Renal cortex interstitium (tissue), 15 donors: ENCODE data around the gene OR9A4. TPM values are rescaled to one million over a fixed set of nuclear protein-coding genes. Genes with fewer than 3 reads are reported as not detected.
"Not testable (repeated sequence)": the region's sequence is repeated elsewhere in the genome, so short reads cannot be mapped to it uniquely, and the experiment has no call there.

Experiments
- DNase-seq, 11 donors: peaks; one replicate each; pipeline ENCODE4 v3.0.0-alpha.2; 2013; ENCODE audit warnings: low read depth in 9 of 11, low spot score in 4 of 11; ENCODE audit errors: extremely low read depth in 1 of 11
- long read RNA-seq, 16 experiments: transcript quantifications; one replicate each; lab custom pipeline, GENCODE V29; 2026
- polyA plus RNA-seq, 3 donors: library from polyadenylated mRNA; unstranded; fragments of 120-200 nt; gene quantifications; one replicate each; pipeline ENCODE4 v1.2.1, GENCODE V29; 2013; ENCODE audit not compliant: insufficient read length in 3 of 3

Gene OR9A4, protein sequence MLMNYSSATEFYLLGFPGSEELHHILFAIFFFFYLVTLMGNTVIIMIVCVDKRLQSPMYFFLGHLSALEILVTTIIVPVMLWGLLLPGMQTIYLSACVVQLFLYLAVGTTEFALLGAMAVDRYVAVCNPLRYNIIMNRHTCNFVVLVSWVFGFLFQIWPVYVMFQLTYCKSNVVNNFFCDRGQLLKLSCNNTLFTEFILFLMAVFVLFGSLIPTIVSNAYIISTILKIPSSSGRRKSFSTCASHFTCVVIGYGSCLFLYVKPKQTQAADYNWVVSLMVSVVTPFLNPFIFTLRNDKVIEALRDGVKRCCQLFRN
- under 1 TPM in 1 of 3 donors, not detected in 2; 0.09 TPM for polyA plus RNA-seq
- long read RNA-seq, donor 1: 0 reads
- long read RNA-seq, donor 2: 0 reads
- long read RNA-seq, donor 3: 0 reads
- long read RNA-seq, donor 4: 0 reads
- long read RNA-seq, donor 5: 0 reads
- long read RNA-seq, donor 6: 0 reads
- long read RNA-seq, donor 7: 0 reads
- long read RNA-seq, donor 8: 0 reads
- long read RNA-seq, donor 9: 0 reads
- long read RNA-seq, donor 10: 0 reads
- long read RNA-seq, donor 11: 0 reads
- long read RNA-seq, donor 12: 0 reads
- long read RNA-seq, donor 13: 0 reads
- long read RNA-seq, donor 14: 0 reads
- long read RNA-seq, donor 15: 0 reads
- long read RNA-seq, donor 16: 0 reads

DNA sequence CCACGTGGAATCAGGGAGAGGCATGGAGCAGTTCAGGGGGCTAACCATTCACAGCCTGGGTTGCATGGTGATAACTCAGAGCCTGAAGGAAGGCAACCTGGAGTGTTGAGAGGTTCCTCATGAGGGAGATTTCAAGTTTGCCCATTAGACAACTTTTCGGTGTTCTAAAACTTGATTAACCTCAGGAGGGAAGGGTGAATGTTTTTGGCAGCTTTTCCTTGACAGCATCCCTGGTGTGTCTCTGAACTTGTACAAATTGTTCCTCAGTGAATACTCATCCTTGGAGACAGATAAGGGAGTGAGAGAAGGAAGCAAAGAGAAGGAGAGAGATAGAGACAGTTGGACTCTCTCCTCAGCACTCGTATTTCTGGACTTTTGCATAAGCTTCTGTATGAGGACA, at the start of gene OR9A4:
OR9A4 (plus strand) TSS at position 301 of the 400 bp plus-strand sequence. CDS start 2,477 bp downstream, outside the sequence.
- DNase-seq: no peak

DNA sequence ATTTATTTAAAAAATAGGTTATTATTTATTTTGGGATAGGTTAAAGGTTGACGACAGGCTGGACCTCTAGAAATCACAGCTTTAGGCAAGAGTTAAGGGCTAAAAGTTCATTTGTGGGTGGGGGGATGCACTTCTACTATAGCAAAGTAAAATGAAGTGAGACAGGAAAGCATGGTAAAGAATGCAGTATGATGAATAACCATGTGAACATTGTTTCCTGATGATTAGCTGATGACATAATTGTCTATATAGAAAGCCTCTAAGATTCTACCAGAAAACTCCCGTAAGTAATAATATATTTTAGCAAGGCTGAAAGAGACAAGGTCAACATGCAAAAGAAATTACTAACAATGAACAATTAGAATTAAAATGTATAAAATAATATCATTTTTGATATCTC, 49.2 kb upstream of the OR9A4 start:
- no peak for DNase-seq

DNA sequence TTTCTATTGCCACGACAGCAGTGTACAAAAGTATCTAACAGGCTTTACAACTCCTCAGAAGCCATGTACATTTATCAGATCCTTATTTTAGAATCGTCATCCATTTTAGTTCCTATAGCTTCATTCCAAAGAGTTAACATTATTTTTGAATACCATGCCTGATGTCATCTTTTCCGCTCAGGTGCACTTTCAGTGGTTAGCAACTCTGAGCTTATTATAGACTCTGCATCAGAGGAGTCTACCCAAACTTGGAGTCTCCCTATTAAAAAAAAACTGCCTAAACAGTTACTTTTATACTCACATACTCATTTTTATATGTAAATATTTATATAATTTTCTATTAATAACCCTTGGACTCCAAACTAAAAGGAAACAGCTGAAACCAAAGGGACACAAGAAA, 43.3 kb upstream of the OR9A4 start:
- DNase-seq: no peak

DNA sequence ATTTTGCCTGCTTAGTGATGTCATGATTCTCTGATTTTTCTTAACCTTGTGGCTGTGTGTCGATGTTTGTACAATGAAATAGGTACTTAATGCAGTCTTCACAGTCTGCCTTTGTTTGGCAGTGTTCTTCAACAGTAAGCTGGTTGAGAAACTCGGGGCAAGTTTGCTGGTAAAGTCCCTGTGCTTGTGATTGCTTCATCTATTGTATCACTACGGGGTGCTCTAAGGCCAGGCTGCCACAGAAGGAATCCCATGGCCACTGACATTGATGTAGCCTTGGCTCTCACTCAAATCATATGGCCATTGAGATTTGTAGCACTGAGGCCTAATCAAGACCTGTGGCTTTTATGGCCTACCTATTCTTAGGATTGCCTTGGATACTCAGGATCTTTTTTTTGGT, 41.4 kb upstream of the OR9A4 start:
- no peak for DNase-seq

DNA sequence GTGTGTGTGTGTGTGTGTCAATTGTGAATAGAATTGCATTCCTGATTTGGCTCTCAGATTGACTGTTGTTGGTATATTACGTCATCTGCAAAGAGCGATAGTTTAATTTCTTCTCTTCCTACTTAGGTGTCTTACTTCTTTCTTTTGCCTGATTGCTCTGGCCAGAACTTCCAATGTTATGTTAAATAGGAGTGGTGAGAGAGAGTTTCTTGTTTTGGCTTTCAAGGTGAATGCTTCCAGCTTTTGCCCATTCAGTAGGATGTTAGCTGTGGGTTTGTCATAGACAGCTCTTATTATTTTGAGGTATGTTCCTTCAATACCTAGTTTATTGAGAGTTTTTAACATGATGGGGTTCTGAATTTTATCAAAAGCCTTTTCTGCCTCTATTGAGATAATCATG, 40.7 kb upstream of the OR9A4 start:
- no peak for DNase-seq

DNA sequence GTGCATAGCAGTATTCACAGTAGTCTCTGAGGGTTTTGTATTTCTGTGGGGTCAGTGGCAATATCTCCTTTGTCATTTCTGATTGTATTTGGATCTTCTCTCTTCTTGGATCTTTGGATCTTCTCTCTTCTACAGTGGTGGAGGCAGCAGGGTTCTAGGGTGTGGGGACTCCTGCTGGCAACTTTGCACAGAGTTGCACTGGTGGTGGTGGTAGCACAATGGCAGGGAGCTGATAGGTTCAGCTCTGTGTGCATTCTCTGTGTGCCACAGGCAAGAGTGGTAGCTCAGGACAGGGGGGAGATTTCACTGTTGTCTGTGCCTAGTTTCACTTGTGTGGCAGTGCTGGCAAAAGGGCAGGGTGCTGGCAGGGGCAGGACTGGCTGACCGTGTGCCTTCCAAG, 39.8 kb upstream of the OR9A4 start:
- no peak for DNase-seq

DNA sequence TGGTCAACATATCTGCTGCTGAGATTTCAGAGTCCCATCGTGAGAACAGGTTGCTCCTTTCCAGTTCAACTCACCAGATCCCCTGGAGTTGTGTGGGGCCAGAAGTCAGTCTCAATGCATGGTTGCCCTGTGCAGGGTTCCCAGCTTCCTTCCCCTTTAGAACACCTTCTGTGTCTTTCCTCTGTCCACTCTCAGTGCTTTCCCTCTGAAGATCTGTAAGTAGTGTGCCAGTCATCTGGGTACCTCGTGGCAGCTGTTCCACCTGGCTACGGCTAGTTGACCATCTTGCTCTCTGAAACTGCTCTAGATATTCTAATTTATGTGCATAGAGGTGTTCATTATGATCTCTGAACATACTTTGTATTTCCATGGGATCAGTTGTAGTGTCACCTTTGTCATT, 38.8 kb upstream of the OR9A4 start:
- DNase-seq: no peak

DNA sequence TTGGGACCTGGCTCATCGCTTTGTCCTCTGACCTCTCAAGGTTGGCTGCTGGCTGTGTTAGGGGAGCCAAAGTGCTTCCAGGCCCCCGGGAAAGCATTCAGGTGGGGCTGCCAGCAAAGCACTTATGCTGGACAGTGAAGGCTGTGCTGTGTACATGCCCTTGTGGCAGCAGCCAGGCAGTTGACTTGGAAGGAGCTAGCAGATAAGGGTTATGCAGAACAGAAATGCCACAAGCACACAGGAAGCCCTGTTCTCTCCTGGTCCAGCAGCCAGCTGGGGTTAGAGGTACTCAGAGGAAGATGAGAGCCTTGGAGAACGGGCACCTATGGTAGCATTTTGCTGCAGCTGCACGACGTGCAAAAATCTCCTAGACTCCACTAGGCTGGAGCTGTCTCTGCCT, 35.2 kb upstream of the OR9A4 start:
- no peak for DNase-seq

DNA sequence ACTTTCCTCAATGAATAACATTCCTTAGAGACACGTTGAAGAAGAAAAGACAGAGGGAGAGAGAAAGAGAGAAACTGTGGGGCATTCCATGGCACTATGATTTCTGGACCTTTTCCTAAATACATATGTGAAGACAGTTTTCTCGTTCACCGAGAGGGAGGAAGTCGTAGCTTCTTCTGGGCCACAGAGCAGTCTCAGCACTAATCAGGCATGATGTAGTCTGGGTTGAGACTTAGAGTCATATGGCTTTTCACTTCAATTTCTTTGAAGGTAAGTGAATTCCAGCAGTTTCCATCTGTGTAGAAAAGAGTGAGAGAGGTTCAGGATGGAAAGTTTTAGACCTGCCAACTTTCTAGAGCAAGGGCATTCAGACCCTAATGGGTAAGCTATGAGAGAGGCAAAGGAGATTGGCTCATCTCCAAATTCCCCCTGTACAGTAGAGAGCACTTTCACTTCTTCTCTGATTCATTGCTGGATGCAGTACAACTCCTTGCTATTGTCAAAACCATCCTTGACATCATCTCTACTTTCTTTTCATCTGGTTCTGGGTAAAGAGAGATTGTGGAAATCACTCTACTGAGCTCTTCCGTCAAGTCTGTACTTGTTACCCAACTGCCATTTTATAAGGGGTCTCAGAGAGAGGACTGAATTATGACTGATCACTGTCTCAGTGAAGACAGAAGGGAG, 31.5 kb upstream of the OR9A4 start:
- no peak for DNase-seq

DNA sequence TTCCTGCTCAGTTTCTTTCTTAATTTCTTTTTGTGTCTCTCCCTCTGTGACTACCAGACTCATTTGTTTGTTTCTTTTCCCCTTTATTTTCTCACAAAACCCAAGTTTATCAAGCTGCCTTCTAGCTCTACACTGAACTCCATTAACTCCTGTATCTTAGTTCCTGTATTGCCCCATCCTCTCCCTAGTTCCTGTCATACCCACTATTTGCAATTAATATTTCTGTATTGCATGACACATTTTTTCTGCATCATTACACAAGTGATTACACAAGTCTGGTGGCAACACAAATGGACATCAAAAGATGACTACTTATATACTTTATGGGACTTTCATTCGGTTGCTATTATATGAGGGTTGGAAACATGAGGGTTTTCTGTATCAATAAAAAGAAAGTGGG, 26.9 kb upstream of the OR9A4 start:
- DNase-seq: no peak

DNA sequence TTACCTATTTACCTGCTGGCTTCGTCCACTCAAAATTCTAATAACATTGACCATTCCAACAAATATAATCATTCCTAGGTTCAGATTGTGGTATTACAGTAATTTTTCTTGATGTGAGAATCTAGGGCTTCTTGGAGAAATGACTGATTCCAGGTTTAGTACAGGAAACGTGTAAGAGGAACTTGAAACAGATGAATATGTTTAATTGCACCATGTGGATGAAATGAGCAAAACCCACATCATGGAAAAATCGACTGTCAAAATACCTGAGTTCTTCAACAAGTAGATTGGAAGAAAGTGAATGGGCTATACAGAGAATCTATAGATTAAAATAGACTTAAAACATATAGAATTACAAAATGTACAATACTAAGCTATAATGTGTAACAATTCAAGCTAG, 24.9 kb upstream of the OR9A4 start:
- no peak for DNase-seq

DNA sequence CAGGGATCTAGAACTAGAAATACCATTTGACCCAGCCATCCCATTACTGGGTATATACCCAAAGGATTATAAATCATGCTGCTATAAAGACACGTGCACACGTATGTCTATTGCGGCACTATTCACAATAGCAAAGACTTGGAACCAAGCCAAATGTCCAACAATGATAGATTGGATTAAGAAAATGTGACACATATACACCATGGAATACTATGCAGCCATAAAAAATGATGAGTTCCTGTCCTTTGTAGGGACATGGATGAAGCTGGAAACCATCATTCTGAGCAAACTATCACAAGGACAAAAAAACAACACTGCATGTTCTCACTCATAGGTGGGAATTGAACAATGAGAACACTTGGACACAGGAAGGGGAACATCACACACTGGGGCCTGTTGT, 16.8 kb upstream of the OR9A4 start:
- DNase-seq: not testable (repeated sequence)

DNA sequence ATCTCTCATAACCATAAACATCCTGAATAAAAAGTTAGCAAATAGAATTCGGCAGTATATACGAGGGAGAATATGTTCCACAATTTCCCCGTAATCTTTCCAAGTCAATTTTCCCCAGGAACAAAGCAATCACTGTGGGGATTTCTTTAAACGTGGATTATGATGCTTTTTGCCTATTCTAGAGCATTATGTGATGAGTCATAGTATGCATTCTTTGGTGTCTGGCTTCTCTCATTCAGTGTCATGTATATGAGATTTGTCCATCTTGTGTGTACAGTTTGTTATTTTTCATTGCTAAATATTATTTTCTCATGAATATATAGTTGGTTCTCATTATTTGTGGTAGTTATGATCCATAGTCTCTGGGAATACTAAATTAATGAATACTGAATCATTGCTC, 9.9 kb upstream of the OR9A4 start:
- DNase-seq: no peak

DNA sequence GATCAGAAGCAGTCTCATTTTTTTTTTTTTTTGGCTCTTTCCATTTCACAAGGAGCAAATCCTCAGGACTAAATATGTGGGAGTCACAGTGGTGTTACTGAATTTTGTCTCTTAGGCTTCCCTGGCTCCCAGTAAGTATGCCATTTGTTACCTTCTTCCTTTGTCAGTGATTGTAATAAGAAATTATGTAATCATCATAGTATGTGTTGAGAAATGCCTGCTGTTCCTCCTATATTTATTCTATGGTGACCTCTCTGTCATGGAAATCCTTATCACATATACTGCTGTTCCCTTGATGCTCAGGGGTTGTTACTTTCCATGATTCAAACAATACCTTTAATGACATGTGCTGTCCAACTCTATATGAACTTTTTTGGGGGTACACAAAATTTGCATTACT, 4.8 kb upstream of the OR9A4 start:
- DNase-seq: no peak

DNA sequence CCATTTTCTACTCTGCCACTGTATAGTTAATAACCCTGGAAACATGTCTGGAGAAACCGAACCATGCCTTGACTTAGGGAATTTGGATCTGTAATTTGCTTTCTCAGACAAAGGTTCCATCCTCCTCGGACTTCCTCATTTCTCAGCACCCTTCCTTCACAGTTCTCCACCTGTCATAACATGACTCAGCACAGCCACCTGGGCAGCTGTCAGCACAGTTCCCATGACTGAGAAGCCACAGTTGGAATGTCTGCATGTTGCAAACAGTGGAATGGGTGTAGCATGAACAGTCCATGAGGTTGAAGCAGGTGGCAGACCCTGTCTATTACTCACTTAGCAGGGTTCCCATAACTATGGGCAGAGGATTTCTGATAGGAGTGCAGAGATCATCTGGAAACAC, 634 bp upstream of the OR9A4 start:
- DNase-seq: no peak

DNA sequence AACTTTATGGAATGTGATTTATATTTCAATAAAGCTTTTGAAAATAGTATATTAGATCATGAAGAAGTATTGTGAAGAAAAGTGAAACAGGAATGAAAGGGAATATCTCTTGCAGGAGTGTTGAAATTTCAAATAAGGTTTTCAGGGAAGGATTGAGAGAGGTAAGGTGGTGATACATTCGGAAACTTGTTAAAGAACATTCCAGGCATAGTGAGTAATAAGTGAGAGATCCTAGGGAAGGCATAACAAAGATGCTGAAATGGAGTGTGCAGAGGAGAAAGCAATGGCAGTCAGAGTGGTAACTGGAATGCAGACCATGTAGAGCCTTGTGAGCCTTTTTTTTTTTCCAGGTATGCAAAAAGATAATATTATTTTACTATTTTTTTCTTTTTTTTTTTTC, 4.1 kb downstream of the OR9A4 start:
- DNase-seq: no peak

DNA sequence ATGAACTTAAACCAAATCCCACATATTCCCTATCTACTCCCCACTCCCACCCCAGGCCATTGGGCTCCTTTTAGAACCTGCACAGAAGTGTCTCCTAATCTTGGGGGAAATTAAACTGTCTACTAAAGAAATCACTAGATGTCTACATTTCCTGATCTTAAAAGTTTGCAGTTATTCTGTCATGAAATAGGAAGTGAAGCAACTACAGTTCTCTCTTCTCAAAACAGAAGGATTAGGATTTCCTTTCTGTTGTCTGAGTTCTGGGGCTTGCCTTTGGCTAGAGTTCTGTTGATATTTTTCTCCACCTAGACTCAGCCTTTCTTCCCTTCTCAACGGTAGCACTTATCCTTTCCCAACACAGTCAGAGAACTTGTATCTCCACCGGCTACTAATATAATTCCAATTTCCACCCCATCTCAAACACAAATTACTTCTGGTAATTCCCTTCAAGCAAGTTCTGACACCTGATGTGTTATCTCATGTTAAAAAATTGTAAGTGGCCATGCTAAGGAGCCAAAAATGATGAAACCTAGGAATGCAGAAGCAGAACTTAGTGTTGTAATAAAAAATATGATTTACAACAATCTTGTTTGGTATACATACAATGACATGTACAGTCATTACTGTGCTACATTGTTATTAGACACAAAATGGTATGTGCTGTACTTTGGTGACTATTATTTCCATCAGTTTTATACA, 12.1 kb downstream of the OR9A4 start:
- DNase-seq: no peak

DNA sequence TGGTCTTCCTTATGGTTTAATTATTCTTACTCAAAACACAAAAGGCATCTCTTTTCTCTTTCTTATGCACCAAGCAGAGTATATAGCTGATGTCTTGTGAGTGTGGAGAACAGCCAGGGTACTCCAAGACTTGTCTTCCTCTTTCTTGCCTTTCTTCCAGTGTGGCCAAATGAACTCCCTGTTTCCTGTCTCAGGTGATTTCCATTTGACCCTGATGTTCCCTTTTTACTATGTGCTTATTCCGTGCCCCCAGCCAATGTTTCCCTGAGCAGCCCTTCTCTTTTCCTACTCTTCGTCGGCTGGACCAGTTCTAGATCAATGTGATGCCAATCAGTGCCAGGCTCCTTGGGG, 12.6 kb downstream of the OR9A4 start:
- DNase-seq: no peak

DNA sequence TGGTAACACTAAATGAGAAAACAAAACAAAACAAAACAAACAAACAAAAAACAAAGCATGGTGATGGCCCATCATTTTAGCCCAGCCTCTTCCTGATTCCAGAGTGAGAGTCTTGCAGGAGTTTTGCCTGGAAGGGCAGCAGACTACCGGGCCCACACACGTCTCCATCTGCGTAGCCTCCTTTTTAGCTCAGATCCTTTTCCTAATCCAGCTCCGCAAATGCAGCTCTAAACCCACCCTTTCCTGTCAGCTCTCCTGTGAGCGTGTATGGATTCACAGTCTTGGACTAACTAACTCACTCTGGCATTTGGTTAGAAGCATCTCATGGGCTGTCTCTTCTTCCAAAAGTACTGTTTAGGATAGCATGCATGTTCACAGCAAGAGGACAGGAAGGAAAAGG, 14.0 kb downstream of the OR9A4 start:
- DNase-seq: no peak

DNA sequence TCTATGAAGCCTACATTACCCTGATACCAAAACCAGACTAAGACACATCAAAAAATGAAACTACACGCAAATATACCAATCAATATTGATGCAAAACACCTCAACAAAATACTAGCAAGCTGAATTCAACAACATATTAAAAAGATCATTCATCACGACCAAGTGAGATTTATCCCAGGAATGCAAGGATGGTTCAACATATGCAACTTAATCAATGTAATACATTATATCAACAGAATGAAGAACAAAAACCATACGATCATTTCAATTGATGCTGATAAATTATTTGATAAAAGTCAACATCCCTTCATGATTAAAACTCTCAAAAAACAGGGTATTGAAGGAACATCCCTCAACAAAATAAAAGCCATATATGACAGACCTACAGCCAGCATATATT, 24.9 kb downstream of the OR9A4 start:
- DNase-seq: no peak
